Progenitor cell of endocrine pancreas (in vitro differentiated cells): ENCODE data around the gene ZBTB40. TPM values are rescaled to one million over a fixed set of nuclear protein-coding genes. Genes with fewer than 3 reads are reported as not detected.

Source experiments
- DNase-seq: peaks from one replicate; pipeline ENCODE4 v3.0.0; 2021; ENCODE audit warnings: low spot score; ENCODE audit not compliant: unreplicated experiment
- H3K27ac Mint-ChIP-seq: 2 replicates; pipeline ENCODE4 v1.8.0; 2021; ENCODE audit warnings: mild to moderate bottlenecking, moderate library complexity, mixed read lengths
- H3K27me3 Mint-ChIP-seq: 2 replicates; pipeline ENCODE4 v1.8.0; 2021; ENCODE audit warnings: mixed read lengths
- H3K36me3 Mint-ChIP-seq: 2 replicates; pipeline ENCODE4 v1.8.0; 2022; ENCODE audit warnings: mixed read lengths; ENCODE audit not compliant: insufficient read depth
- H3K4me1 Mint-ChIP-seq: 2 replicates; pipeline ENCODE4 v1.8.0; 2021; ENCODE audit warnings: low read depth, mixed read lengths
- H3K4me3 Mint-ChIP-seq: 2 replicates; pipeline ENCODE4 v1.8.0; 2021; ENCODE audit warnings: low read depth, mild to moderate bottlenecking, moderate library complexity, mixed read lengths
- H3K9me3 Mint-ChIP-seq: 2 replicates; pipeline ENCODE4 v1.8.0; 2021; ENCODE audit warnings: low read depth, mixed read lengths
- CTCF ChIP-seq: fragments of 200-600 bp; sonication (generic); IDR thresholded peaks from one replicate; pipeline ENCODE4 v1.5.0; 2021; ENCODE audit warnings: antibody characterized with exemption, mild to moderate bottlenecking; ENCODE audit not compliant: unreplicated experiment
- long read RNA-seq: library from polyadenylated mRNA; unstranded; transcript quantifications from one replicate; pipeline ENCODE4 v2.0.0, GENCODE V29; 2020
- total RNA-seq: library from RNA; stranded (reverse); gene quantifications from 2 replicates; pipeline ENCODE4 v1.2.1, GENCODE V29; 2021

ZBTB40 gene
- total RNA-seq: 39.4 and 40.9 TPM in 2 replicates
- long read RNA-seq, partial matches to known transcripts: 30 of 78 reads
- long read RNA-seq, other reads (novel, unspliced or antisense): 48 of 78 reads

- H3K4me1 Mint-ChIP-seq: peaks cover 43% of the 10 kb centered on the region
- no peaks in the 10 kb centered on the region for H3K36me3 Mint-ChIP-seq
- H3K27me3 Mint-ChIP-seq: no peaks in the 10 kb centered on the region
- H3K9me3 Mint-ChIP-seq: no peaks in the 10 kb centered on the region
- peak within 1 kb of the TSS; percentile 94 for H3K27ac Mint-ChIP-seq
- DNase-seq: peak; percentile 95
- H3K4me3 Mint-ChIP-seq: peak within 1 kb of the TSS; percentile 89
- no peak for TF ChIP-seq CTCF
Observed at GRCh38 chr1:22451702-22452480, at the start of gene ZBTB40. Gene ZBTB40 (plus strand): TSS chr1:22451851. CDS start chr1:22489949, 38,098 bp downstream.

GRCh38 chr1:22402356-22403053 lies 49.1 kb upstream of the ZBTB40 start:
- H3K4me1 Mint-ChIP-seq: peaks cover 3% of the 10 kb centered on the region
- H3K27me3 Mint-ChIP-seq: peaks cover 58% of the 10 kb centered on the region
- no peak overlapping the region for H3K27ac Mint-ChIP-seq
- TF ChIP-seq CTCF: no peak
- H3K36me3 Mint-ChIP-seq: no peaks in the 10 kb centered on the region
- DNase-seq: no peak
- no peak overlapping the region for H3K4me3 Mint-ChIP-seq
- H3K9me3 Mint-ChIP-seq: no peaks in the 10 kb centered on the region

- DNase-seq: no peak
- no peaks in the 10 kb centered on the region for H3K36me3 Mint-ChIP-seq
- H3K4me1 Mint-ChIP-seq: peaks cover 8% of the 10 kb centered on the region
- peaks cover 56% of the 10 kb centered on the region for H3K27me3 Mint-ChIP-seq
- no peaks in the 10 kb centered on the region for H3K9me3 Mint-ChIP-seq
- no peak for TF ChIP-seq CTCF
- no peak overlapping the region for H3K27ac Mint-ChIP-seq
- no peak overlapping the region for H3K4me3 Mint-ChIP-seq
Observed at GRCh38 chr1:22404486-22404885, 47.2 kb upstream of the ZBTB40 start.

- Mint-ChIP-seq H3K9me3 (no peaks in the 10 kb centered on the region), H3K27me3 (peaks cover 40% of the 10 kb centered on the region), H3K4me1 (peaks cover 14% of the 10 kb centered on the region), H3K27ac (peak overlapping the region; percentile 11), H3K36me3 (no peaks in the 10 kb centered on the region), H3K4me3 (no peak overlapping the region)
- DNase-seq: no peak
- no peak for TF ChIP-seq CTCF
Observed at GRCh38 chr1:22406722-22407495, 44.7 kb upstream of the ZBTB40 start.

GRCh38 chr1:22408230-22408629 lies 43.4 kb upstream of the ZBTB40 start:
- no peaks in the 10 kb centered on the region for H3K9me3 Mint-ChIP-seq
- H3K27ac Mint-ChIP-seq: no peak overlapping the region
- peaks cover 34% of the 10 kb centered on the region for H3K27me3 Mint-ChIP-seq
- peaks cover 26% of the 10 kb centered on the region for H3K4me1 Mint-ChIP-seq
- TF ChIP-seq CTCF: no peak
- DNase-seq: no peak
- no peak overlapping the region for H3K4me3 Mint-ChIP-seq
- H3K36me3 Mint-ChIP-seq: no peaks in the 10 kb centered on the region
